Upper lobe of left lung (tissue), 6 donors: Measurements from ENCODE around the gene ZNF816. TPM values are rescaled to one million over a fixed set of nuclear protein-coding genes. Genes with fewer than 3 reads are reported as not detected.

Experiments used
- ATAC-seq, 2 donors: fragments of 200-7000 bp; cut with Tn5 transposase; one replicate each; pipeline ENCODE4 v1.9.1; 2022; ENCODE audit warnings: mild to moderate bottlenecking in 2 of 2, moderate library complexity in 2 of 2; ENCODE audit not compliant: low FRiP score in 2 of 2
- DNase-seq, 2 donors: peaks; one replicate each; pipeline ENCODE4 v3.0.0-alpha.2; 2019 to 2020
- H3K27ac ChIP-seq, 4 donors: fragments of 200-600 bp; sonication (generic); one replicate each; pipeline ENCODE4 v1.5.1; 2016 to 2019
- H3K27me3 ChIP-seq, 4 donors: fragments of 200-600 bp; sonication (generic); one replicate each; pipeline ENCODE4 v1.5.1; 2017 to 2019
- H3K36me3 ChIP-seq, 4 donors: fragments of 200-600 bp; sonication (generic); one replicate each; pipeline ENCODE4 v1.5.1; 2016 to 2019
- H3K4me1 ChIP-seq, 4 donors: fragments of 200-600 bp; sonication (generic); one replicate each; pipeline ENCODE4 v1.5.1; 2018 to 2019
- H3K4me3 ChIP-seq, 4 donors: fragments of 200-600 bp; sonication (generic); one replicate each; pipeline ENCODE4 v1.5.1; 2017 to 2019; ENCODE audit warnings: mild to moderate bottlenecking in 2 of 4, moderate library complexity in 1 of 4
- H3K9me3 ChIP-seq, 4 donors: fragments of 200-600 bp; sonication (generic); one replicate each; pipeline ENCODE4 v1.5.1; 2018 to 2019
- CTCF ChIP-seq, 6 experiments: fragments of 450-650 bp in 4 of 6; fragments of 200-600 bp in 2 of 6; sonication (generic) in 2 of 6; IDR thresholded peaks; one replicate each; pipeline ENCODE4 v1.5.1; 2016 to 2019; ENCODE audit warnings: antibody characterized with exemption in 6 of 6
- EP300 ChIP-seq, 4 donors: sonication (generic); formaldehyde crosslinking; IDR thresholded peaks; one replicate each; pipeline ENCODE4 v1.5.1; 2017; ENCODE audit warnings: antibody characterized with exemption in 4 of 4, control low read depth in 2 of 4
- POLR2A ChIP-seq, 4 donors: fragments of 450-650 bp; IDR thresholded peaks; one replicate each; pipeline ENCODE4 v1.5.1; 2016 to 2017; ENCODE audit warnings: antibody characterized with exemption in 4 of 4, mild to moderate bottlenecking in 2 of 4
- POLR2AphosphoS5 ChIP-seq, 2 donors: sonication (generic); formaldehyde crosslinking; IDR thresholded peaks; one replicate each; pipeline ENCODE4 v1.5.1; 2017; ENCODE audit warnings: antibody characterized with exemption in 2 of 2
- WGBS, 2 donors: methylation state at CpG; one replicate each; pipeline ENCODE4 v1.1.5; 2017 to 2018; 5-methylcytosine and 5-hydroxymethylcytosine counted together
- total RNA-seq, 6 donors: library from RNA; depleted of rRNA in 4 of 6; stranded (reverse); fragments of >200 nt in 4 of 6; gene quantifications; one replicate each; pipeline versions ENCODE4 v1.1.0 to v1.2.1, GENCODE V29; 2016 to 2021
- donor health status: DM: no; HTN: no; CAD: no; lungs with moderate emphysema.
- donor health status: DM: no; HTN: yes; CAD: no; lungs with severe emphysema.

ZNF816 gene
- total RNA-seq, 6 donors from 2014 or later, result 6.7 to 14.6 (median 8.8) TPM

DNA sequence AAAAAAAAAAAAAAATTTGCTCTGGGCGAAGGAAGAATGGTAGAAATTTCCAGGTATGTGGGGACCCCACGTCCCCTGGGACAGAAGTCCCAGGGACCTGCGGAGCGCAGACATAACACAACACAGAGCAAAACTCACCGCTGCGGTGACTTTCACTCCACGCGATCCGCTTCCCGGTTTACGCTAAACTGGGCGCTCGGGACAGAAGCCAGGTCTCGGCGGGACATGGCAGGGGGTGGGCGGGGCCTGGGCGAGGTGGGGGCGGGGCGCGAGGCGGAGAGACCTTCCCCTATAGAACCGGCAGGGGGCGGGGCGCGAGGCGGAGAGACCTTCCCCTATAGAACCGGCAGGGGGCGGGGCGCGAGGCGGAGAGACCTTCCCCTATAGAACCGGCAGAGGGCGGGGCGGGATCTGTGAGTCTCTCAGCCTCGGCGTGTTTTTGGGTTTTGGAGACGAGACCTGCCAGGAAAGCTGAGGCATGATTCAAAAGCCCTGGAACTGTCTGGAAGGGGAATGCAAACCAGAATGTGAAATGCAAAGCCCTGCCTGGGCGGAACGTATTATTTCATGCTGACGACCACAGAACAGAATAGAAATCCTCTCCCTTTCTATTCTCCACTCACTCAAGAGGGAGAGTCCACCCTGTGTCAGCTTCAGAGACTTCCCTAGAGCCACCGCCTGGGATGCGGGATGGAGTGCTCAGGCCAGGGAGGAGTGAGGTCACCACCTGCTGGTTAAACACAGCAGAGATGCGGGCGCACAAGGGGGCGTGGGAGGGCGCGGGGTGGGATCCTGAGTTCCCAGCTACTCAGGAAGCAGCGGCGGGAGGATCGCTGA, 30.9 kb upstream of the ZNF816 start:
- Histone ChIP-seq H3K27ac (peak overlapping the region; percentile 23 to 71 (median 58)), H3K4me1 (peaks cover 13 to 22% (median 17%) of the 10 kb centered on the region in 4 donors), H3K36me3 (peaks cover 0 to 9% (median 0%) of the 10 kb centered on the region in 4 donors), H3K4me3 (peak overlapping the region; percentile 40 to 61 (median 46)), H3K9me3 (peaks cover 0 to 14% (median 0%) of the 10 kb centered on the region in 4 donors), H3K27me3 (no peaks in the 10 kb centered on the region)
- DNase-seq (peak; percentile 73 to 94), ATAC-seq (peak; percentile 92 to 95)
- TF ChIP-seq POLR2A (IDR thresholded peaks at IDR 0.05) (peak in 1 of 4 donors; percentile 18), CTCF (IDR thresholded peaks at IDR 0.05) (peak in 5 of 6 experiments; percentile 41 to 90 (median 65)), POLR2AphosphoS5 (IDR thresholded peaks at IDR 0.05) (no peak), EP300 (IDR thresholded peaks at IDR 0.05) (no peak)
- 3 to 4% methylated on average over 31 to 41 of the region's 50 CpGs for WGBS, 2 donors

- H3K36me3 ChIP-seq, result peaks cover 0 to 13% (median 0%) of the 10 kb centered on the region in 4 donors
- peaks cover 0 to 9% (median 0%) of the 10 kb centered on the region in 4 donors for H3K9me3 ChIP-seq
- no peak for TF ChIP-seq POLR2A (IDR thresholded peaks at IDR 0.05)
- no peak for TF ChIP-seq EP300 (IDR thresholded peaks at IDR 0.05)
- no peak for TF ChIP-seq CTCF (IDR thresholded peaks at IDR 0.05)
- TF ChIP-seq POLR2AphosphoS5 (IDR thresholded peaks at IDR 0.05), result no peak
- peak overlapping the region in 2 of 4 donors; percentile 69 to 71 for H3K27ac ChIP-seq
- 22 to 27% methylated on average over 21 to 26 of the region's 26 CpGs for WGBS, 2 donors
- peak overlapping the region; percentile 40 to 61 (median 46) for H3K4me3 ChIP-seq
- DNase-seq (peak in 1 of 2 donors; percentile 73), ATAC-seq (peak; percentile 27)
- no peaks in the 10 kb centered on the region for H3K27me3 ChIP-seq
- peaks cover 13 to 22% (median 17%) of the 10 kb centered on the region in 4 donors for H3K4me1 ChIP-seq
These were observed 29.7 kb upstream of the ZNF816 start for GRCh38 chr19:52992109-52993004.

GRCh38 chr19:52991484-52991883, 28.8 kb upstream of the ZNF816 start:
- Histone ChIP-seq H3K27me3 (no peaks in the 10 kb centered on the region), H3K4me3 (no peak overlapping the region), H3K9me3 (peaks cover 0 to 5% (median 0%) of the 10 kb centered on the region in 4 donors), H3K36me3 (peaks cover 0 to 20% (median 0%) of the 10 kb centered on the region in 4 donors), H3K27ac (no peak overlapping the region), H3K4me1 (peaks cover 13 to 22% (median 17%) of the 10 kb centered on the region in 4 donors)
- TF ChIP-seq POLR2A (IDR thresholded peaks at IDR 0.05) (no peak), EP300 (IDR thresholded peaks at IDR 0.05) (no peak), POLR2AphosphoS5 (IDR thresholded peaks at IDR 0.05) (no peak), CTCF (IDR thresholded peaks at IDR 0.05) (no peak)
- WGBS, 2 donors, result 93 to 96% methylated on average over 2 of the region's 2 CpGs
- ATAC-seq (no peak), DNase-seq (no peak)

GRCh38 chr19:52990759-52991418, 28.2 kb upstream of the ZNF816 start:
- Histone ChIP-seq H3K27ac (no peak overlapping the region), H3K4me3 (no peak overlapping the region), H3K27me3 (no peaks in the 10 kb centered on the region), H3K4me1 (peaks cover 13 to 22% (median 17%) of the 10 kb centered on the region in 4 donors), H3K36me3 (peaks cover 0 to 26% (median 1%) of the 10 kb centered on the region in 4 donors), H3K9me3 (peaks cover 0 to 5% (median 0%) of the 10 kb centered on the region in 4 donors)
- no peak for TF ChIP-seq POLR2AphosphoS5 (IDR thresholded peaks at IDR 0.05)
- TF ChIP-seq POLR2A (IDR thresholded peaks at IDR 0.05), result no peak
- TF ChIP-seq CTCF (IDR thresholded peaks at IDR 0.05), result no peak
- TF ChIP-seq EP300 (IDR thresholded peaks at IDR 0.05), result no peak
- ATAC-seq (no peak), DNase-seq (no peak)
- 90 to 91% methylated on average over 16 of the region's 16 CpGs for WGBS, 2 donors
